ENCODE results near the gene NANP. TPM values are rescaled to one million over a fixed set of nuclear protein-coding genes. Genes with fewer than 3 reads are reported as not detected.

The NANP gene
- polyA plus RNA-seq, 4 donors: 5.2 to 7.4 (median 5.9) TPM

GRCh38 chr20:25573288-25574251 is 50.2 kb downstream of the NANP start:
- no peak for DNase-seq (ENCODE audit: low read depth in 4 of 4, low spot score in 3 of 4)

- no peak for DNase-seq (ENCODE audit: low read depth in 4 of 4, low spot score in 3 of 4)
Observed at GRCh38 chr20:25571817-25572216, 52.0 kb downstream of the NANP start.

DNA sequence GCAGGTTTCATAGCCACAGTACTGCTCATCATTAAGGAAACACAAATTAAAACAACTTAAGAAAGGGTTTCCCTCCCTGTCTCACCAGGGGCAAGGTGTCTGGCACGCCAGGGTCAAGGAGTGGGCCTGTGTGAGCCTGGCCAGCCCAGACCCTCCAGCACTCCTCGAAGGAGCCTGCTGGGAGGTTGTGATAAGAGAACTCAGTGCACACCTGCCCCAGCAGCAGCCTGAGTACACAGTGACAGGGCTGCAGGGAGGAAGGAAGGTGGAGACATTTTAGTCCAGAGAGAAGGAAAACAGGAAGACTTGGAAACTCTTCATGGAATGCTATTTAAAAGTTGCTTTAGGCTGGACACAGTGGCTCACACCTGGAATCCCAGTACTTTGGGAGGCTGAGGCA is 52.6 kb downstream of the NANP start:
- no peak for DNase-seq (ENCODE audit: low read depth in 4 of 4, low spot score in 3 of 4)

DNA sequence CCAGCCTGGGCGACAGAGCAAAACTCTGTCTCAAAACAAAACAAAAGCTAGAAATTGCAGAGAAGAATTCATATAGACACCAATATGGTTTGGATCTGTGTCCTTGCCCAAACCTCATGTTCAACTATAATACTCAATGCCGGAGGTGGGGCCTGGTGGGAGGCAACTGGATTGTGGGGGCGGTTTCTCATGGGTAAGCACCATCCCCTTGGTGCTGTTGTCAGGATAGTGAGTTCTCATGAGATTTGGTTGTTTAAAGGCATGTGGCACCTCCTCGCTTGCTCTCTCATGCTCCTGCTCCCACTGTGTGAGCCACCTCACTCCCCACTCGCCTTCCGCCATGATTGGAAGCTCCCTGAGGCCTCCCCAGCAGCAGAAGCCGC is 53.7 kb downstream of the NANP start:
- DNase-seq (ENCODE audit: low read depth in 4 of 4, low spot score in 3 of 4): no peak

- DNase-seq (ENCODE audit: low read depth in 4 of 4, low spot score in 3 of 4): no peak
Observed at GRCh38 chr20:25567286-25567685, 56.5 kb downstream of the NANP start.

DNA sequence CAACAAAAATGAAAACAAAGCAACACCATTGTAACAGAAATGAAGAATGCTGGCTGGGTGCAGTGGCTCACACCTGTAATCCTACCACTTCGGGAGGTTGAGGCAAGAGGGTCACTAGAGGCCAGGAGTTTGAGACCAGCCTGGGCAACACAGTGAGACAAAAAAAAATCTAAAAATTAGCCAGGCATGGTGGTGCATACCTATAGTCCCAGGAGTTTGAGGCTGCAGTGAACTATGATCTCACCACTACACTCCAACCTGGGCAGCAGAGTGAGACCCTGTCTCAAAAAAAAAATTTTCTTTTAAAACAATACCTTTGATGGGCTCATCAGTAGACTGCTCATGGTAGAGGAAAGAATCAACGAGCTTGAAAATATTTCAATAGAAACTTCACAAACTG is 57.0 kb downstream of the NANP start:
- DNase-seq (ENCODE audit: low read depth in 4 of 4, low spot score in 3 of 4): no peak

DNA sequence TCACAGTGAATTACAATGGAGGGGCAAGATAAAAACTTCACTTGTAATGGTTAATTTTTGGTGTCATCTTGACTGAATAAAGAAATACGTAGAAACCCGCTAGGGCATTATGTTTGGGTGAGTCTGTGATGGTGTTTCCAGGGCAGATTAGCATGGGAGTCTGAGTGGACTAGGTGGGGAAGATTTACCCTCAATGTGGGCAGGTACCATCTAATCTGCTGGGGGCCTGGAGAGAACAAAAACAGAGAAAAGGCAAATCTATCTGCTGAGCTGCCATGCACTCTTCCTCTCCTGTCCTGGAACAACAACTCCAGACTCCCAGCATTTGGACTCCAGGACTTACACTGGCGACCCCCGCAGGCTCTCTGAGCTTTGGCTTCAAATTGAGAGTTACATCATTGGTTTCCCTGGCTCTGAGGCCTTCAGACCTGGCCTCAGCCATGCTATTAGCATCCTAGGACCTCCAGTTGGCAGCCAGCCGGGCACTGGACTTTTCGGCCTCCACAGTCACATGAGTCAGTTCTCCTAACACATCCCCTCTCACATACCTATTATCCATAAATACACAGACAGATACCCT is 58.1 kb downstream of the NANP start:
- no peak for DNase-seq (ENCODE audit: low read depth in 4 of 4, low spot score in 3 of 4)

GRCh38 chr20:25563876-25564275 is 59.9 kb downstream of the NANP start:
- no peak for DNase-seq (ENCODE audit: low read depth in 4 of 4, low spot score in 3 of 4)

DNA sequence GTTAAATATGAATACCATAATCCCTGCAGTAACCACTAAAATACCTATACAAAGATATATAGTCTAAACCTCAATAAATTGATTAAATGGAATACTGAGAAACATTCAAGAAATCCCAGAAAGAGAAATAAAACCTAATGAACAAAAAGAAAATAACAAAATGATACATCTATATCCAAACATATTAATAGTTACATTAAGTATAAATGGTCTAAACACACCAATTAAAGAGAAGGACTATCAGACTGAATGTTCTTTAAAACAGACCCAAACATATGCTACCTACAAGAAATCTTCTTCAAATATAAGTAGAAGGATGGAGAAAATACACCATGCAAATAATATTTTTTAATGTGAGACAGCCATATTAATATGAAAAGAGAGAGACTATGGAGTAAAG is 60.5 kb downstream of the NANP start:
- DNase-seq (ENCODE audit: low read depth in 4 of 4, low spot score in 3 of 4): no peak

Other genes starting within 250 kb of the NANP start
- gene ABHD12, start 233.2 kb downstream of the NANP start, polyA plus RNA-seq (ENCODE audit: insufficient read length in 4 of 4): 10 to 100 TPM; 38.7 to 62.1 (median 56.5) TPM
- gene GINS1, start 216.3 kb downstream of the NANP start, polyA plus RNA-seq (ENCODE audit: insufficient read length in 4 of 4): 10 to 100 TPM; 11.6 to 21.4 (median 19.7) TPM
- 10 to 100 TPM; 30.1 to 53.6 (median 44.1) TPM for gene NINL, start 38.5 kb downstream of the NANP start, polyA plus RNA-seq (ENCODE audit: insufficient read length in 4 of 4)
- gene ZNF337, start 72.8 kb upstream of the NANP start, polyA plus RNA-seq (ENCODE audit: insufficient read length in 4 of 4): 10 to 100 TPM; 23.6 to 34.2 (median 27.3) TPM

Measured in left renal pelvis (tissue), 4 donors.